AG08395 (cell line): ENCODE measurements around the gene CLPTM1.
"Not testable (repeated sequence)": the region's sequence is repeated elsewhere in the genome, so short reads cannot be mapped to it uniquely, and the experiment has no call there.

Experiments
- DNase-seq: peaks from one replicate; pipeline ENCODE4 v3.0.0; 2012; ENCODE audit warnings: mixed read lengths, low spot score

CLPTM1 gene

DNA sequence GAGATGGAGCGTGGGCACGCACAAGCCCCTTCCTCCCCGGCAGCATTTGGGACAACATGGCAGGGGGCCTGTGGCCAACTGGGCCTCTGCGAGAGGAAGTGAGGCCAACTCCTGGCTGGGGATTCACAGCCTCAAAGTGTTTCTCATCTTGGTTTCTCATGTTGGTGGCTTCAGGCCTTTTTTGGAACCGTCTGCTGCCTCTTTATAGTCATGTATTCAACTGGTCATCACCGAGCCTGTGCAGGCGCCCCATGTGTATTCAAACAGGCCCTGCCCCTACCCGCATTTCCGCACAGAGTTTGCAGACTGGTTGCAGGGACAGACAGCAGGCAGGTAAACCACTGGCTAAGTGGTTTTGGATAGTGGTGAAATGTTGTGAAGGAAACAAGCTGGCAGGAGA, 28.8 kb downstream of the CLPTM1 start:
- DNase-seq = no peak

DNA sequence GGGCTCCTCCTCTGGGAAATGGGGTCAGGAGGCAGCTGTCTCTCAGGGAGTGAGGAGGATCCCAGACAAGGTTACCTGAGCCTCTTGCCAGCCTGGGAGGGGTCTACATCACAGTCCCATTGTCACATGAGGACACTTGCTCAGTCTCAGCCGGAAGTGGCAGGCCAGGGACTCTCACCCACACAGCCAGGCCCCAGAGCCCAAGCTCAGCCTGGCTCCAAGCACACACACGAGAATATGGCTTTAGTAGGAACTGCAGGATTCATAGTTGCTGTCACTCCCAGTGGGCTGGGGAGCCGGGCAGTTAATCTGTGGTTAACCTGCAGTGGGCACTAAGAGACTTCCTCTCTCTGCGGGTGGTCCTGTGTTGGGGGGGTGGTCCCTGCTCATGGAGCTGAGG, 30.3 kb downstream of the CLPTM1 start:
- DNase-seq = no peak

DNA sequence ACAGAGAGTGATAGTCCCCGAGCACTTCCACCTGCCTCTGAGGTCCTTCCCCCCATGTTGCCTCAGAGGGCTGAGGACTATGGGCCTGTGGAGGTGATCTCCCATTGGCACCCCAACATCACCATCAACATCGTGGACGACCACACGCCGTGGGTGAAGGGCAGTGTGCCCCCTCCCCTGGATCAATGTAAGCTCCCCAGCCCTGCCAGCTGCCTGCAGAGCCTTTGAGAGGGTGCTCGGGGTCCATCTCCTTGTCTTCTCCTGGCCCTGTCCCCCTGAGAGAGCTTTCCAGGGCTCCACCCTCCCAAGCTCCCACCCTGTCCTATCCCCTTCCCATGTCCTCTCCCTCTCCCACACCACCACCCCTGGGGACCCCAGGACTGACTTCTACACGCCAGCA, 31.2 kb downstream of the CLPTM1 start:
- no peak for DNase-seq

DNA sequence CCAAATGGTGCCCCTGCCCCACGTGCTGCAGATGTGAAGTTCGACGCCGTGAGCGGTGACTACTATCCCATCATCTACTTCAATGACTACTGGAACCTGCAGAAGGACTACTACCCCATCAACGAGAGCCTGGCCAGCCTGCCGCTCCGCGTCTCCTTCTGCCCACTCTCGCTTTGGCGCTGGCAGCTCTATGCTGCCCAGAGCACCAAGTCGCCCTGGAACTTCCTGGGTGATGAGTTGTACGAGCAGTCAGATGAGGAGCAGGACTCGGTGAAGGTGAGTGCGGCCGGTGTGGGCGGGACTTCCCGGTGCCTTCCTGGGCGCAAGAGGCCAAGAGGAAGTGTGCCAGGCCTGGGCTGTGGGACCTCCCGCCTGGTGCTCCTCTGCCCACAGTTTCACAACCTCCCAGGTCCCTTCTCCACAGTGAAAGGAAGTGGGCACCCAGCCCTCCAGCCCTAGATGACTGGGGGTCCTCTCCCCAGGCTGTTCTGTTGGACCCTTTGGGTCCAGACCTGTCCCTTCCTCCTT, 32.0 kb downstream of the CLPTM1 start:
- no peak for DNase-seq

DNA sequence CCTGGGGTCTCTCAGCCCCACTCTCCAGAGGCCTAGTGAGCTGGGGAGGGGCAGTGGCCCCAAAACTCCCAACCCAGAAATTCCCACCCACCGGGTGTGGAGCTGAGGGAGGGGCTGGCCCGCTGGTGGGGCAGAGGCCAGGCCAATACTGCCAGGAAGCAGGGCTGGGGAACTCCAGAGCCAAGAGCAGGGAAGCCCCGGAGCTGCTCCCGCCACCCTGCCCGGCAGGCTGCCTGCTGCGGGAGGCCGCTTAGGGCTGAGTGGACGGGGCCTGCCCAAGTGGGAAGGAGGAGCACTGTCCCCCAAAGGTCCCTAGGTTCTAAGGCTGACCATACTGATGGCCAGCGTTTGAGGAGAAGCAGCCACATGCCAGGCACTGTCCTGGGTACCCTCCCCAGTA, 33.1 kb downstream of the CLPTM1 start:
- DNase-seq = no peak

DNA sequence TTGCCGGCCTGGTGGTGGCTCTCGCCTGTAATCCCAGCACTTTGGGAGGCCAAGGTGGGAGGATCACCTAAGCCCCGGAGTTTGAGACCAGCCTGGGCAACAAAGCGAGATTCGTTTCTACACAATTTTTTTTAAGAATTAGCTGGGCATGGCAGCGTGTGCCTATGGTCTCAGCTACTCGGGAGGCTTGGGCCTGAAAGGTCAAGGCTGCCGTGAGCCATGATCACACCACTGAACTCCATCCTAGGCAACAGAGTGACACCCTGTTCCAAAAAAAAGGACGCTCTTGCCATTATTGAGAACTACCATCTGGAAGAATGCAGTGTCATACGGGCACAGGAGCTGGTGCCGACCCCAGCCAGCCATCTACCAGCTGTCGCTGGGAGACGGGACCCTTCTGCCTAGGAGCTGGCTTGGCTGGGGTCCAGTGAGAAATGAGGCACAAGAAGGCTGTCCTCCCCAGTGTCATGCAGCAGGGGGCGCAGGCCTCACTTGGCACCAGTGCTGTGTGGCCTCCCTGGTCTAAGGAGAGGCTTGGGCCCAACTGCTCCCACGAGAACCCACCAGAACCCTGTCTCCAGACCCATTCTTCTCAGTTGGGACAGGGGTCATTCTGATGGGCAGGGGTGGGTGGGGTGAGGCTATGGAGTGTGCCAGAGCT, 33.8 kb downstream of the CLPTM1 start:
- DNase-seq = peak; percentile 80

DNA sequence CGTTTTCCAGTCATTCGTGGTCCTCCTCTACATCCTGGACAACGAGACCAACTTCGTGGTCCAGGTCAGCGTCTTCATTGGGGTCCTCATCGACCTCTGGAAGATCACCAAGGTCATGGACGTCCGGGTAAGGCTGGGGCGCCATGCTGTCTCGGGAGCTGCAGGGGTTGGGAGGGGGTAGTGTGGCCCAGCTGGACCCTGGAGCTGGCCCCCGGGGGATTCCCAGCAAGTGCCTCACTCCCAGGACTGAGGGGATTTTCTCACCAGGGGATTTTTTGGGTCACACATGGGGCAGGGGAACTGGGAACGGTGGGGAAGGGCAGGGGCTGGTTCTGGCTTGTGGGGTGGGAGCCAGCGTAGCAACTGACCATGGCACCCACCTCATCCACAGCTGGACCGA, 35.3 kb downstream of the CLPTM1 start:
- no peak for DNase-seq

DNA sequence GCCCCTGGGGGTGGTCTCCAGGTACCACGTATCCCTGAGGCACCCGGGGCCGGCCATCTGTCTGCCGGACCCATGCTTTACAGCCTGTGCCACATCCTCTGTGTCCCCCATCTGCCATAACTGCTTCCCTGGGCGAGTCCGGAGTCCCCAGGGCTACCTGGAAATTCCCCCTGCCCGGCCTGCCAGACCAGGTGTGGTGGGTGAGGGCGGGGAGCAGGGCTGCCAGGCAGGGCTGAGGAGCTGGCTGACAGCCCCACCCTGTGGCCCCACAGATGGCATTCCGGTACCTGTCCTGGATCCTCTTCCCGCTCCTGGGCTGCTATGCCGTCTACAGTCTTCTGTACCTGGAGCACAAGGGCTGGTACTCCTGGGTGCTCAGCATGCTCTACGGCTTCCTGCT, 35.8 kb downstream of the CLPTM1 start:
- no peak for DNase-seq

DNA sequence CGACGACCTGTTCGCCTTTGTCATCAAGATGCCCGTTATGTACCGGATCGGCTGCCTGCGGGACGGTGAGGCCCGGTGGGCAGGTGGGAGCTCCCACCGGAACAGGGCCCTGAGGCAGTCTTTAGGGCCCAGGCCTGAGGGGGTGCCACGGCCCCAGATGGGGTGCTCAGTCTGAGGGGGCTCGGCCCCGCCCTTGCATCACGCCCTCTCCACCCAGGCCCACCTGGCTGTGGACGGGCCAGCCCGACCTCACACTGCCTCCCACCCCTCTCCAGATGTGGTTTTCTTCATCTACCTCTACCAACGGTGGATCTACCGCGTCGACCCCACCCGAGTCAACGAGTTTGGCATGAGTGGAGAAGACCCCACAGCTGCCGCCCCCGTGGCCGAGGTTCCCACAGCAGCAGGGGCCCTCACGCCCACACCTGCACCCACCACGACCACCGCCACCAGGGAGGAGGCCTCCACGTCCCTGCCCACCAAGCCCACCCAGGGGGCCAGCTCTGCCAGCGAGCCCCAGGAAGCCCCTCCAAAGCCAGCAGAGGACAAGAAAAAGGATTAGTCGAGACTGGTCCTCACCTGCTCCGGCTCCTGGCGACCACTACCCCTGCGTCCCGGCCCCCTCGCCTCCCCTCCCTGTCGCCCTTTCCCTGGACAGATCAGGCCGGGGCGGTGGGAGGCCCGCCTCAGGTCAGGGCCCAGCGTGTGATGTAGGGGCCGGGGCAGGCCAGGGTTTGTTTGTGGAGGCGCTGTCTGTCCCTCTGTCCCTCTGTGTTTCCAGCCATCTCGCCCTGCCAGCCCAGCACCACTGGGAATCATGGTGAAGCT, 37.4 kb downstream of the CLPTM1 start:
- no peak for DNase-seq

DNA sequence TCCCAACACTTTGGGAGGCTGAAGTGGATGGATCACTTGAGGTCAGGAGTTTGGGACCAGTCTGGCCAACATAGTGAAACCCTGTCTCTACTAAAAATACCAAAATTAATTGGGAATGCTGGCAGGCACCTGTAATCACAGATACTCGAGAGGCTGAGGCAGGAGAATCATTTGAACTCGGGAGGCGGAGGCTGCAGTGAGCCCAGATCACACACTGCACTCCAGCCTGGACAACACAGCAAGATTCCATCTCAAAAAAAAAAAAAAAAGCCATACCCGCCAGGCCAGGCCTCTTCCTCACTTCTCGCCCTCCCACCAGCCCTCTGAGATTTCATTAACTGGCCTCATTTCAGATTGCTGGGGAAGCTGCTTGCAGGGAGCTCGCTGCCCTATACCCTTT, 38.3 kb downstream of the CLPTM1 start:
- no peak for DNase-seq

DNA sequence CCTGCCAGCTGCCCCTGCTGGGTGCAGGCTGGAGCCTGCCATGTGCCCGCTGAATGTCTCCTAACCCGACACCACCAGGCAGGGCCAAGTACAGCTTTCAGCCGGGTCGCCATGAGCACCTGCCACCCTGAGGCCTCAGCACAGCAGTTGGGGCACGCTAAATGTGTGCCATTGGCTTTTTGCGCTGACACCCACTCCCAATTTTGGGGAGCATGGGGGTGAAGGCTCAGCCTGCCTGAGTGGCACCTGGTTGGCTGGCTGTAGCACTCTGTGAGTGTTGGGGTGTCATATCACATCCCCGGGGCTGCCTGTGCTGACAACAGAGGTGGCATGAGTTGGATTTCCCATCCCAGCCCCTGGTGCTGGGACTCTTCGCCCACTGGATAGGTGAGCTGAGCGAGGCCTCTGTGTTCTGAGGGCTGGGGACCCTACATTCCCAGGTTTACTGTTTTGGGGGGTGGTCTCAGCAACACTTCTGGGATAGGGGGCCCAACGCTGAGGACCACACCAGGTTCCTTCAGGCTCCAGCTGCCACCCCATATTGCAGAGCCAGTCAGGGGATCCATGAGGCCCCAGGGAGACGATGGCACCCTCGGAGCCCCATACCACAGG, 38.9 kb downstream of the CLPTM1 start:
- DNase-seq = no peak

DNA sequence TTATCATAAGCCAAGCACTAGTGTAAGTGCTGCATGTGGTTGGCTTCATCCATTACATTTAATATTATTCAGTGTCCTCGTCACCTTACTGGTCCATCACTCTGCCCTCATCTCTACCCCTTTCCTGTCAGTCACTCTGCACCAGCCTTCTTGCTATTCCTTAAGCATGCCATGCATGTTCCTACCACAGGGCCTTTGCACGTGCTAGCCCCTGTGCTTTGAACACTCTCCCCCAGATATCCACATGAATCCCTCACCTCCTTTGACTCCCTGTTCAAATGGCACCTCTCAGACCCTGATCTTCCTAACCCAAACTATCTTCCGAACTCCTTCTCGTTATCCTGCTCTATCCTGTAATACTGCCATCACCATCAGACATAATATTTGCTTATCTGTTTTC, 42.8 kb downstream of the CLPTM1 start:
- no peak for DNase-seq

DNA sequence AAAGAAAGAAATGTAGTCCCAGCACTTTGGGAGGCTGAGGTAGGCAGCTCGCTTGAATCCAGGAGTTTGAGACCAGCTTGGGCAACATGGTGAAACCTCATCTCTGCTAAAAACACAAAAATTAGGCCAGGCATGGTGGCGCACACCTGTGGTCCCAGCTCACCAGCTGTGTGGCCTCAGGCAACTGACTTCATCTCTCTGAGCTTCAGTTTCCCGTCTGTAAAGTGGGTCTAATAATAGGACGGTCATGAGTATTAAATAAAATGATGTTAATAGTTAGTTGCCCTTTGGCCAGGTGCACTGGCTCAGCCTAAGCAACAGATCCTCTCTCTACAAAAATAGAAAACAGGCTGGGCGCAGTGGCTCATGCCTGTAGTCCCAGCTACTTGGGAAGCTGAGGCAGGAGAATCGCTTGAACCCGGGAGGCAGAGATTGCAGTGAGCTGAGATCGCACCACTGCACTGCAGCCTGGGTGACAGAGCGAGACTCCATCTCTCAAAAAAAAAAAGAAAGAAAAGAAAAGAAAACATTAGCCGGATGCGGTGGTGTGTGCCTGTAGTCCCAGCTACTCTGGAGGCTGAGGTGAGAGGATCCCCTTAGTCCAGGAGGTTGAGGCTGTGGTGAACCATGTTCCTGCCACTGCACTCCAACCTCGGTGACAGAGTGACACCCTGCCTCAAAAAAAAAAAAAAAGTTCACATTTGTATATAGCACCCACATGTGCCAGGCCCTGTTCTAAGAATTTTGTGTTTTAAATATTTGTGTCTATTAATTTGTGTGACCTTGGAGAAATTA, 44.1 kb downstream of the CLPTM1 start:
- DNase-seq = not testable (repeated sequence)

DNA sequence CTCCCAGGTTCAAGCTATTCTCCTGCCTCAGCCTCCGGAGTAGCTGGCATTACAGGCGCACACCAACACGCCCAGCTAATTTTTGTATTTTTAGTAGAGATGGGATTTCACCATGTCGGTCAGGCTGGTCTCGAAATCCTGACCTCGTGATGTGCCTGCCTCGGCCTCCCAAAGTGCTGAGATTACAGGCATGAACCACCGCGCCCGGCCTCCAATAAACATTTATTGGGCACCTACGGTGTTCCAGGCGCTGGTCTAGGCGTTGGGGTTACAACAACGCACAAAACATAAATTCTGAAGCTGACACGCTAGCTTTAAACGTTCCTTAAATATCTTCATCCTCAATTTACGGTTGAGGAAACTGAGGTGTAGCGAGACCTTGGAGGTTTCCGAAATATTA, 45.5 kb downstream of the CLPTM1 start:
- not testable (repeated sequence) for DNase-seq

DNA sequence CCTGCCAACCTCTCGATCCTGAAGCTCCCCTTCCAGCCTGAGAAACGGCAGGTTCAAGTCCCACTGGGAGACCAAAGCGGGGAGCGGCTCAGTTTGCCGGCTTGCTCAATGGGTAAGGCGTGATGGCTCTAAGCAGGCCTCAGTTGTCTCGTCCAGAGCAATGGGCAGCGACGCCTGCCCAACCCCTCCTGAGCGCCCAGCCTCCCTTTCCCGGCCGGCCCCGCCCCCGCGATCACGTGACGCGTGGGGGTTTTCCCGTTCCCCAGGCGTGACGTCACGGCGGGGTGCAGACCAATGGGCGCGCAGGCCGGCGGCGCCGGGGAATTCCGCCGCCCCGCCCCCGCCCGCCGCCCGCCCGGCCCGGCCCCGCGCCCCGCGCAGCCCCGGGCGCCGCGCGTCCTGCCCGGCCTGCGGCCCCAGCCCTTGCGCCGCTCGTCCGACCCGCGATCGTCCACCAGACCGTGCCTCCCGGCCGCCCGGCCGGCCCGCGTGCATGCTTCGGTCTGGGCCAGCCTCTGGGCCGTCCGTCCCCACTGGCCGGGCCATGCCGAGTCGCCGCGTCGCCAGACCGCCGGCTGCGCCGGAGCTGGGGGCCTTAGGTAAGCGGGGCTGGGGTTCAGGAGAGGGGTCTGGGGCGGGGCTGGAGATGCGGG, 46.0 kb downstream of the CLPTM1 start, which contains the start of gene RELB:
Gene RELB (plus strand): TSS at position 378 of the 653 bp plus-strand sequence. CDS start 116 bp downstream, at position 494.
- DNase-seq = peak; percentile 99

DNA sequence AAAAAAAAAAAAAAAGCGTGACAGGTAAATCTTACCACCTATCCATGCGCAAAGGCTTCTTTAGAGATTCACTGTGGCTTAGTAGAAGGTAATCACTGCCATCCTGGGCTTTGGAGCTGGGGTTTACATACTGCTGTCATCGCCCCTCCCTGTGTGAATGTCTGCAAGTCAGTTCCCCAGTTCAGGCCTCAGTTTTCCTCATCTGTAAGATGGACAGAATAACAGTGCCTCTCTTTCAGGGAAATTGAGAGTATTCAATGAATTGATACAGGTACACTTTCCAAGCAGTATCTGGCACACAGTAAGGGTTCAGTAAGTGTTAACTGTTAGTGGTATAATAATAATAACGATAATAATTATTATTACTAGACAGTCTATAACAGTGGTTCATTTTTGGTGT, 48.3 kb downstream of the CLPTM1 start:
- no peak for DNase-seq

DNA sequence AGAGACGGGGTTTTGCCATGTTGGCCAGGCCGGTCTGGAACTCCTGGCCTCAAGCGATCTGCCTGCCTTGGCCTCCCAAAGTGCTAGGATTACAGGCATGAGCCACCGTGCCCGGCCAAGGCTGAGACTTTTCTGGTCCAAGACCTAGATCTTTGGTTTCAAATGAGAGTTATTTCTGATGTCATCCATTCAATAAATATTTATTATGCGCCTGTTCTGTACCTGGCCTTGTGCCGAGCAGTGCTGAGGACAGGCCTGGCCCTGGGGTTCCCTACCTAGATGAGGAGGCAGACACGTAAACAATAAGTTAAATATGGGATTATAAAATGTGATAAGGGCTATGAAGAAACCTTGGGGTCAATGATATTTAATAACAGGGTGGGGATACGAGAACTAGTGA, 50.6 kb downstream of the CLPTM1 start:
- no peak for DNase-seq

DNA sequence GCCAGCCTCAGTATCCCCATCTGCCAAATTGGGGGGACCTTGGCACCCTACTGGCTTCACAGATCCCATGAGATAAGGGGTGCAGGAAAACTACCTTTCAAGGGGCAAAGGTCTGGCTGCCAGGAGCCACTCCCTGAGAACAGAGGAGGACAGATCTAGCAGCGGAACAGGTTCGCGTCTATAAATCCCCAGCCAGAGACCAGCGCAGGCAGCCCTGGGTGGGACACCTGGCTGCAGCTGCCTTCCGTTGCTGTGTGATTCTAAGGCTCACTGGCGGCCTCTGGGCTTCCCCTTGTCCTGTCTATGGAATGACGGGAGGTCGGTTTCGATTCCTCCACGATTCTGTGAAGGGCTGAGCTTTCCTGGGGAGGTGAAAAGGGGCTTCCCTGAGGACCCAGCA, 53.4 kb downstream of the CLPTM1 start:
- no peak for DNase-seq

DNA sequence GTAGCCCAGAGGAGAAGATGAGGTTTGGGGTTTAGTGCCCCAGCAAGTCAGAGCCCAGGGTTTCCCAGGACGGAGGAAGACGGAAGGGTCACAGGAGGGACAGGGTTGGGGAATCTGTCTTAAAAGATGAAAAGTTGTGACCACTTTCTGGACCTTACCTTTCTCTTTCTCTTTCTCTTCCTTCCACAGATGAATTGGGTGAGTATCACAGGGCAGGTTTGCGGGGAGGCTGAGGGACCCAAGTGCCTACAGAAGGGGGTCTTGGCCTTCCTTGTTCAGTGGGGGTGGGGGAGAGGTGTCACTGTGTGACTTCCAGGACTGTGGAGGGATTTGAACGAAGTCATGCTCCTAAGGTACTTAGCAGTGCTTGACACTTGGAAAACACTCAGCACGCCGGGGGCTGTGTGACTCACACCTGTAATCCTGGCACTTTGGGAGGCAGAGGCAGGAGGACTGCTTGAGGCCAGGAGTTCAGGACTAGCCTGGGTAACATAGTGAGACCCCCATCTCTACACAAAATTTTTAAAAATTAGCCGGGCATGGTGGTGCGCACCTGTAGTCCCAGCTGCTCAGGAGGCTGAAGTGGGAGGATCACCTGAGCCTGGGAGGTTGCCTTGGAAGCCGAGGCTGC, 54.6 kb downstream of the CLPTM1 start:
- no peak for DNase-seq

DNA sequence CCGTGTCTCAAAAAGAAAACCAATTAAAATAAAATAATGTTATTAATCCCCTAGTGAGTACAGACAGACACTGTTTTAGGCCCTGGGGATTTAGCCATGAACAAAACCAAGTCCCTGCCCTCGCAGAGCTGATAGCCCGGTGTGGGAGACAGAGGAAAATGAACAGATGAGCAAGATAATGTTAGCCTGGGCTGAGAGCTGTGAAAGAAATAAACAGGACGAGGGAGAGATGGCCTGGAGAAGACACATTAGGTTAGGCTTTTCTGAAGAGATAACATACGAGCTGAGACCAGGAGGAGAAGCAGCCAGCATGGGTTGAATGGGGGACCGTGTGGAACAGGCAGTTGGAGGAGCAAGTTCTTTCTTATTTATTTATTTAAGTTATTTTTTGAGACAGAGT, 55.1 kb downstream of the CLPTM1 start:
- no peak for DNase-seq

DNA sequence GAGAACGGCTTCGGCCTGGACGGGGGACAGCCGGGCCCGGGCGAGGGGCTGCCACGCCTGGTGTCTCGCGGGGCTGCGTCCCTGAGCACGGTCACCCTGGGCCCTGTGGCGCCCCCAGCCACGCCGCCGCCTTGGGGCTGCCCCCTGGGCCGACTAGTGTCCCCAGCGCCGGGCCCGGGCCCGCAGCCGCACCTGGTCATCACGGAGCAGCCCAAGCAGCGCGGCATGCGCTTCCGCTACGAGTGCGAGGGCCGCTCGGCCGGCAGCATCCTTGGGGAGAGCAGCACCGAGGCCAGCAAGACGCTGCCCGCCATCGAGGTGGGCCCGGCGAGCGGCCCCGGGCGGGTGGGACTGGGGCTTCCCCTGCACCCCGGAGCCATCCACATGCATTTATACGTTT, 56.8 kb downstream of the CLPTM1 start:
- DNase-seq = no peak
